ENCODE data around the gene PRUNE2. TPM values are rescaled to one million over a fixed set of nuclear protein-coding genes. Genes with fewer than 3 reads are reported as not detected.

The PRUNE2 gene
- total RNA-seq, 2 experiments from 2014 or later = 0.38 to 0.72 TPM

DNA sequence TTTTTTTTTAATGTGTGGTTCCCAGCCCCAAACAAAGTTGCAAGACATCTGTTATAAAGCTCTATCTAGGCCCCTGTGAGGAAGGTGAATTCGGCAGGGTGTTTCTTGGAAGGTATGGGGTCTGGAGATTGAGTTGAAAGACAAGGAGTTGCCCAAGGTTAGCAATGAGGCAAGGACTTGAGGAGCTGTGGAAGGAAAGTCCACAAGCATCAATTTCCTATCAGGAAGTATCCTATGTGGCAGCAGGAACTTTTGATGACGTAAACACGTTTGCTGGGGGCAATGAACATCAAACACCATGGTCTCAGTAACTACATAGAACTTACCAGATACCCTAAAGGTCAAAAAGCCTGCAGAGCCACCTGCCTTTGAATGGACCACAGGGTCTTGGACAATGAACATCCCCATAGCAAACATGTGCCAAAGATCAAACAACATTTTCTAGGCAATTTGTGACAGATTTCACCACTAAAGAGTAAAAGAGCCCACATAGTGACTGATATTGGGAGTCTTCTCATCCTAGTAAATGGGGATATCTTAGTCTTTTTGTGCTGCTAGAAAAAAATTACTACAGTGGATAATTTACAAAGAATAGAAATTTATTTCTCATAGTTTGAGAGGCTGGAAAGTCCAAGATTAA lies 301.9 kb downstream of the PRUNE2 start:
- ATAC-seq (no peak), DNase-seq (no peak)
- CTCF ChIA-PET = interaction anchor here (1.2 kb wide), 1 partner anchor 27 kb away, joined by 3 read pairs; no protein-coding TSS in a partner anchor
- H3K4me1 Mint-ChIP-seq (ENCODE audit: low read depth) = peaks cover 15% of the 10 kb centered on the region
- H3K9me3 Mint-ChIP-seq = no peaks in the 10 kb centered on the region
- POLR2A ChIA-PET = interaction anchor here (0.8 to 1.2 kb wide), 2 partner anchors 23 to 28 kb away, joined by 3 read pairs; no protein-coding TSS in a partner anchor
- H3K36me3 Mint-ChIP-seq (ENCODE audit: low read depth) = no peaks in the 10 kb centered on the region
- no peak overlapping the region for H3K4me3 Mint-ChIP-seq
- peak overlapping the region; percentile 90 for H3K27ac Mint-ChIP-seq
- TF ChIP-seq, protein P1, sequence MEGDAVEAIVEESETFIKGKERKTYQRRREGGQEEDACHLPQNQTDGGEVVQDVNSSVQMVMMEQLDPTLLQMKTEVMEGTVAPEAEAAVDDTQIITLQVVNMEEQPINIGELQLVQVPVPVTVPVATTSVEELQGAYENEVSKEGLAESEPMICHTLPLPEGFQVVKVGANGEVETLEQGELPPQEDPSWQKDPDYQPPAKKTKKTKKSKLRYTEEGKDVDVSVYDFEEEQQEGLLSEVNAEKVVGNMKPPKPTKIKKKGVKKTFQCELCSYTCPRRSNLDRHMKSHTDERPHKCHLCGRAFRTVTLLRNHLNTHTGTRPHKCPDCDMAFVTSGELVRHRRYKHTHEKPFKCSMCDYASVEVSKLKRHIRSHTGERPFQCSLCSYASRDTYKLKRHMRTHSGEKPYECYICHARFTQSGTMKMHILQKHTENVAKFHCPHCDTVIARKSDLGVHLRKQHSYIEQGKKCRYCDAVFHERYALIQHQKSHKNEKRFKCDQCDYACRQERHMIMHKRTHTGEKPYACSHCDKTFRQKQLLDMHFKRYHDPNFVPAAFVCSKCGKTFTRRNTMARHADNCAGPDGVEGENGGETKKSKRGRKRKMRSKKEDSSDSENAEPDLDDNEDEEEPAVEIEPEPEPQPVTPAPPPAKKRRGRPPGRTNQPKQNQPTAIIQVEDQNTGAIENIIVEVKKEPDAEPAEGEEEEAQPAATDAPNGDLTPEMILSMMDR (IDR thresholded peaks at IDR 0.05) = no peak
- no peaks in the 10 kb centered on the region for H3K27me3 Mint-ChIP-seq
- intact Hi-C loops (cut with micrococcal nuclease) = no loop called here

DNA sequence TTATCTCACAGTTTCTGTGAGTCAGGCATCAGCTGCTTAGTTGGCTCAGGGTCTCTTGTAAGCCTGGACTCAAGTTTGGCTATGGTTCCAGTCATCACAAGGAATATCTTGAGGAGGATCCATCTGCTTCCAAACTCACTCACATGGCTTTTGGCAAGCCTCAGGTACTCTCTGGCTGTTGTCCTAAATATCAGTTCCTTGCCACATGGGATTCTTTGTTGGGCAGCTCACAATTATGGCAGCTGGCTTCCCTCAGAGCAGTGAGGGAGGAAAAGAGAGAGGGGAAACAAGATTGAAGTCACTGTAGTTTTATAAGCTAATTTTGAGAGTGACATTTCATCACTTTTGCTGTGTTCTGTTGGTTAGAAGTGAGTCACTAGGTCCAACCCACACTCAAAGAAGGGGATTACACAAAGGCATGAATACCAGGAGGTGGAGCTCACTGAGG lies 302.4 kb downstream of the PRUNE2 start:
- H3K4me1 Mint-ChIP-seq (ENCODE audit: low read depth) = peaks cover 15% of the 10 kb centered on the region
- H3K36me3 Mint-ChIP-seq (ENCODE audit: low read depth) = no peaks in the 10 kb centered on the region
- DNase-seq = peak; percentile 34
- POLR2A ChIA-PET = interaction anchor here (0.8 to 1.2 kb wide), 2 partner anchors 23 to 27 kb away, joined by 3 read pairs; no protein-coding TSS in a partner anchor
- CTCF ChIA-PET = interaction anchor here (1.2 kb wide), 1 partner anchor 27 kb away, joined by 3 read pairs; no protein-coding TSS in a partner anchor
- intact Hi-C loops (cut with micrococcal nuclease) = no loop called here
- no peak overlapping the region for H3K4me3 Mint-ChIP-seq
- no peaks in the 10 kb centered on the region for H3K27me3 Mint-ChIP-seq
- H3K27ac Mint-ChIP-seq = peak overlapping the region; percentile 90
- TF ChIP-seq, protein P1 (IDR thresholded peaks at IDR 0.05) = no peak
- ATAC-seq = peak; percentile 92
- H3K9me3 Mint-ChIP-seq = no peaks in the 10 kb centered on the region

DNA sequence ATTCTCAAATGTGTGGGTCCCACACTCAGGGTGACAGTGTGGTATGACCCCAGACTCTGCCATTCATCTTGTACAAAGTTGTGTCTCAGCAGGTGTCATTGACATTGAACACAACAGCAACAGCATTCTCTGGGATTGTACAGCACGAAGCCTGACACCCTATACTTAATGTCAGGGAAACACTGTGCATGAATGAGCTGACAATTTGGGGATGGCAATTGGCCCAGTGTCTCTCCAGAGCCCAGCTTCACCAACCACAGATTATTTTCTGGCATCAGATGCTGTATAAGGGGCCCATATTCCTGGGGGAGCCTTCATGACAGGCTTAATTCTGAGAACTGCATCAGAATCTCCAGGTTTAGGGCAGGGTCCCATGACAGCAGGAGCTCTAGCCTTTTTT lies 303.7 kb downstream of the PRUNE2 start:
- no peak for DNase-seq
- Mint-ChIP-seq H3K36me3 (ENCODE audit: low read depth) (no peaks in the 10 kb centered on the region), H3K27ac (no peak overlapping the region), H3K4me1 (ENCODE audit: low read depth) (peaks cover 15% of the 10 kb centered on the region), H3K27me3 (no peaks in the 10 kb centered on the region), H3K4me3 (no peak overlapping the region), H3K9me3 (no peaks in the 10 kb centered on the region)
- CTCF ChIA-PET = no interaction called here
- intact Hi-C loops (cut with micrococcal nuclease) = no loop called here
- POLR2A ChIA-PET = interaction anchor here (0.7 kb wide), 1 partner anchor 7 kb away, joined by 3 read pairs; no protein-coding TSS in a partner anchor
- ATAC-seq = no peak
- TF ChIP-seq, protein P1 (IDR thresholded peaks at IDR 0.05) = no peak

DNA sequence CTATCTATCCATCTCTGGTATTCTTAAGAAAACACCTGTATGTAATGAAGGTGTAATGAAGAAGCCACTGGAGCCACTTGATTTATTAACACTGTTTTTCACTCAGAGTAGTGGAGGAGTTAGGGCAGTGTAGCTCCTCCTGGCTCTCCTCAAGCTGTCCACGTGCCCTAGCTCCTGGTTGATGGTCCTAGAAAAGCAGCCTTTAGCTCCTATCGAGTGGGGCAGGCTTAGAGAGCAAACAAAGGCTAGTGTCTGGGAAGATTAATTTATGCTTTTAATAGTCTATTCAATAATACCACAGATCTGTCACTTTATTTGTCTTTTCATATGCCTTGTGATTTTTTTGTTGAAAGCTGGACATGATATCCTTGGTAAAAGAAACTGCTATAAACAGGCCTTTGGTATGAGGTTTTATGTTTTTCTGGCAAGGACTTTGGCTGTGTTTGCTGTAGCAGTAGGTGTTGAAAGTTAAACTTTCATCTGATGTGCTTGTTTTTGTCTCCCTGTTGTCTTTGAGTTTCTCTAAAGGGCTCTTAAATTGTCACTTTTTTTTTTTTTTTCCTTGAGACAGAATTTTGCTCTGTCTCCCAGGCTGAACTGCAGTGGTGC lies 305.8 kb downstream of the PRUNE2 start:
- no peak for DNase-seq
- intact Hi-C loops (cut with micrococcal nuclease) = no loop called here
- Mint-ChIP-seq H3K9me3 (no peaks in the 10 kb centered on the region), H3K27ac (no peak overlapping the region), H3K4me3 (no peak overlapping the region), H3K27me3 (no peaks in the 10 kb centered on the region), H3K36me3 (ENCODE audit: low read depth) (no peaks in the 10 kb centered on the region), H3K4me1 (ENCODE audit: low read depth) (peaks cover 18% of the 10 kb centered on the region)
- ChIA-PET CTCF (no interaction called here), POLR2A (no interaction called here)
- TF ChIP-seq, protein P1 (IDR thresholded peaks at IDR 0.05) = no peak
- ATAC-seq = no peak

DNA sequence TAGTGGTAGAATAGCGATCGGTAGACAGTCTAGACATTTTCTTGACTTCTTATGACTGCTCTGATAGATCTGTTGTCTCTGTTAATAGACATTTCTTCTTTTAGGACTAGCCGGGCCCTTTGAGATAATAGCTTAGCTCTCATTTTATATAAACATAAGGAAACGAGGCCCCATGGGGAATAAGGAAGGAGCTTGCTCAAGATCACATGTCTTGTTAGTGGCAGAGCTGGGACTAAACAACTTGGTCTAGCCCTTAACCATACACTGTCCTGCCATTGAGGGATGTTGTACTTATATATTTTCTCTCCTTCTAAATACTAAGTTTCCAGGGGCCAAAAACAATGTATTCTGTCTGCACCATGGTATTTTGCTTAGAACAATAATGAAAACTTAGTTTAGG lies 306.9 kb downstream of the PRUNE2 start:
- Mint-ChIP-seq H3K27ac (no peak overlapping the region), H3K9me3 (no peaks in the 10 kb centered on the region), H3K4me1 (ENCODE audit: low read depth) (peaks cover 16% of the 10 kb centered on the region), H3K36me3 (ENCODE audit: low read depth) (no peaks in the 10 kb centered on the region), H3K27me3 (no peaks in the 10 kb centered on the region), H3K4me3 (no peak overlapping the region)
- TF ChIP-seq, protein P1 (IDR thresholded peaks at IDR 0.05) = no peak
- ChIA-PET POLR2A (no interaction called here), CTCF (interaction anchor here (1.4 kb wide), 1 partner anchor 17 kb away, joined by 3 read pairs; no protein-coding TSS in a partner anchor)
- intact Hi-C loops (cut with micrococcal nuclease) = no loop called here
- ATAC-seq = no peak
- DNase-seq = no peak

Measured in activated CD8-positive, alpha-beta T cell treated with anti-CD3 and anti-CD28 coated beads for 36 hours (primary cell).